OCI-LY3 (cell line): ENCODE results near the gene TUBB4B.

Experiments
- CTCF ChIP-seq: fragments of 200-600, 300-600 bp; sonication (generic); IDR thresholded peaks from 2 replicates; pipeline ENCODE4 v1.5.1; 2014; ENCODE audit warnings: antibody characterized with exemption, low read length, low read depth
- EZH2phosphoT487 ChIP-seq: fragments of 200-600 bp; shearing (Covaris generic); IDR thresholded peaks from 2 replicates; pipeline ENCODE4 v1.6.1; 2018; ENCODE audit warnings: antibody characterized with exemption, mixed run types, low read depth

DNA sequence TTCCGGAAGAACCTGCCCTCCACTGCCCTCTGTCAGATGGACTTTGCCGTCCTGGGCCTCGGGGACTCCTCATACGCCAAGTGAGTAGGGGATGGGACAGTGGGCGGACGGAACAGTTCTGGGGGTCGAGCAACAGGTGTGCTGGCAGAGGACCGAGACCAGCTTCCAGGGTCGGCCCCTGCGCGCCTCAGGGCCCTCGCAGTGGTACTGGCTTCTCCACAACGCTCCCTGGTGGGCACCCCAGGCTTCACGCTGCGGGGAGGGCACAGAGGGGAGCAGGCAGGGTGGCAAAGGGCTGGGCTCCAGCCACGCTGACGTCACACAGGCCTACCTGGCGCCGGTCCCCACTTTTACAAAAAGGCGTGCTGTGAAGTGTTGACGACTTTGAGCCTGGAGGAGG, 28.6 kb upstream of the TUBB4B start:
- 0 out of 2 replicates have a peak, but pooled peaks have one; percentile 4 for TF ChIP-seq CTCF
- no peak for TF ChIP-seq EZH2phosphoT487
